Dendritic cell treated with granulocyte-macrophage colony-stimulating factor and Interleukin-4, amounts not matched to agents 40 ng/mL and 50 ng/mL, for 4 days (primary cell): ENCODE measurements around the gene CCSER2.

Experiments
- H3K27ac Mint-ChIP-seq: one replicate; pipeline ENCODE4 v1.8.0; 2022; ENCODE audit warnings: mild to moderate bottlenecking, mixed read lengths
- H3K27me3 Mint-ChIP-seq: one replicate; pipeline ENCODE4 v1.8.0; 2022; ENCODE audit warnings: mild to moderate bottlenecking, mixed read lengths
- H3K36me3 Mint-ChIP-seq: one replicate; pipeline ENCODE4 v1.8.0; 2022; ENCODE audit warnings: low read depth, mixed read lengths
- H3K4me1 Mint-ChIP-seq: one replicate; pipeline ENCODE4 v1.8.0; 2022; ENCODE audit warnings: low read depth, mixed read lengths
- H3K4me3 Mint-ChIP-seq: one replicate; pipeline ENCODE4 v1.8.0; 2022; ENCODE audit warnings: mild to moderate bottlenecking, moderate library complexity, mixed read lengths
- H3K9me3 Mint-ChIP-seq: one replicate; pipeline ENCODE4 v1.8.0; 2022; ENCODE audit warnings: mixed read lengths
- intact Hi-C: fragments of 100-400 bp; cut with micrococcal nuclease; formaldehyde crosslinking; loops from one replicate; pipeline ENCODE4 v1.15.0; 2022

CCSER2 gene

GRCh38 chr10:84370283-84370682, 41.9 kb downstream of the CCSER2 start:
- Mint-ChIP-seq H3K27ac (no peak overlapping the region), H3K36me3 (peaks cover 21% of the 10 kb centered on the region), H3K4me3 (no peak overlapping the region), H3K9me3 (no peaks in the 10 kb centered on the region), H3K4me1 (peaks cover 9% of the 10 kb centered on the region), H3K27me3 (no peaks in the 10 kb centered on the region)
- intact Hi-C loops = loop anchor here (5.0 kb wide), 1 partner anchor 103 kb away; no protein-coding TSS in a partner anchor

DNA sequence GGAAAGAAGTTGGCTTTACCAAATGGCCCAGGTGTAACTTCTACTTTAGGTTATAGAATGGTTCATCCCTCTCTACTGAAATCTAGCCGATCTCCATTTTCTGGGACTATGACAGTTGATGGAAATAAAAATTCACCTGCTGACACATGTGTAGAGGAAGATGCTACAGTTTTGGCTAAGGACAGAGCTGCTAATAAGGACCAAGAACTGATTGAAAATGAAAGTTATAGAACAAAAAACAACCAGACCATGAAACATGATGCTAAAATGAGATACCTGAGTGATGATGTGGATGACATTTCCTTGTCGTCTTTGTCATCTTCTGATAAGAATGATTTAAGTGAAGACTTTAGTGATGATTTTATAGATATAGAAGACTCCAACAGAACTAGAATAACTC, 43.6 kb downstream of the CCSER2 start:
- H3K27me3 Mint-ChIP-seq = no peaks in the 10 kb centered on the region
- peaks cover 34% of the 10 kb centered on the region for H3K36me3 Mint-ChIP-seq
- H3K4me1 Mint-ChIP-seq = peaks cover 14% of the 10 kb centered on the region
- no peak overlapping the region for H3K27ac Mint-ChIP-seq
- H3K4me3 Mint-ChIP-seq = no peak overlapping the region
- intact Hi-C loops = loop anchor here (5.0 kb wide), 1 partner anchor 105 kb away; no protein-coding TSS in a partner anchor
- H3K9me3 Mint-ChIP-seq = no peaks in the 10 kb centered on the region

DNA sequence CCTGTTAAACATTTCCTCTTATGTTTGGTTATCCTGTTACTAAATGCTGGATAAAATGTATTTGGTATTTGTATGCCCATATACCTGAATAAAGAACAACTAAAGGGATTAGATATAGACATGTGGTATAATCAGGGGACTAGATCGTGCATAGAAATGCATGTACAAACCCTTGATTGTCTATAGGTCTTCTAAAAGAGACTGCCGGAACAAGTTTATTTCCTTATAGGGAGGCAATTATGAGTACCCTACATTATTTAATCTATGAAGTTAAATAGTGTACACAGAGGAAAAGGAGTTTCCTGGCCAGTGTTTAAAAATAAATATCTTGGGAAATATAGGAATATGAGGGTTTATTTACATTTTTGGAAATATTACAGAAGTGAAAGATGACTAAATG, 44.6 kb downstream of the CCSER2 start:
- H3K36me3 Mint-ChIP-seq = peaks cover 34% of the 10 kb centered on the region
- H3K4me3 Mint-ChIP-seq = no peak overlapping the region
- intact Hi-C loops = loop anchor here (5.0 kb wide), 1 partner anchor 106 kb away; no protein-coding TSS in a partner anchor
- no peak overlapping the region for H3K27ac Mint-ChIP-seq
- H3K9me3 Mint-ChIP-seq = no peaks in the 10 kb centered on the region
- H3K4me1 Mint-ChIP-seq = peaks cover 14% of the 10 kb centered on the region
- H3K27me3 Mint-ChIP-seq = no peaks in the 10 kb centered on the region

GRCh38 chr10:84374455-84374854, 46.1 kb downstream of the CCSER2 start:
- Mint-ChIP-seq H3K4me3 (no peak overlapping the region), H3K36me3 (peaks cover 34% of the 10 kb centered on the region), H3K27ac (no peak overlapping the region), H3K27me3 (no peaks in the 10 kb centered on the region), H3K9me3 (no peaks in the 10 kb centered on the region), H3K4me1 (peaks cover 11% of the 10 kb centered on the region)
- intact Hi-C loops = loop anchor here (5.0 kb wide), 1 partner anchor 107 kb away; no protein-coding TSS in a partner anchor

DNA sequence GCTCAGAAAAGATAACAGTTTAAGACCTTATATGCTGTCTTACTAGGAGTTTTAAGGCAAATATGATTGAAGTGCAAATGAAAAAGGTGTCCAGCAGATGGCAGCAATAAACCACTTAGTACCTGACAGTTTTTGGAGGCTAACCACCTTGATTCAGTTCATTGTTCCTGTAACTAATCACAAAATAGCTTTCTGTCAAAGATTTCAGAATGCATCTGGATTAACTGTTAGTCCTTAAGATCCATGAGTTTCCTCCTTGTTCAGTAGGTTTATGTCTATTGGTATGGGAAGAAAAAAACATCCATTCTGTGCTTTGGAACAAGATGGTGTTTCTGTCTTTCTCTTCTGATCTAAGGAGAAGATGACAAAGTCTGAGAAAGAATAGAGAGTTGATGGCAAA, 46.6 kb downstream of the CCSER2 start:
- Mint-ChIP-seq H3K27ac (no peak overlapping the region), H3K4me1 (peaks cover 6% of the 10 kb centered on the region)

GRCh38 chr10:84375881-84376280, 47.5 kb downstream of the CCSER2 start:
- H3K36me3 Mint-ChIP-seq = peaks cover 42% of the 10 kb centered on the region
- no peaks in the 10 kb centered on the region for H3K27me3 Mint-ChIP-seq
- intact Hi-C loops = loop anchor here (1.0 kb wide), 1 partner anchor 161 kb away; no protein-coding TSS in a partner anchor
- no peaks in the 10 kb centered on the region for H3K9me3 Mint-ChIP-seq
- H3K27ac Mint-ChIP-seq = no peak overlapping the region
- H3K4me3 Mint-ChIP-seq = no peak overlapping the region
- H3K4me1 Mint-ChIP-seq = peaks cover 5% of the 10 kb centered on the region

More for the DNA sequence above, 46.6 kb downstream of the CCSER2 start:
- Mint-ChIP-seq H3K36me3 (peaks cover 35% of the 10 kb centered on the region), H3K4me3 (no peak overlapping the region), H3K27me3 (no peaks in the 10 kb centered on the region), H3K9me3 (no peaks in the 10 kb centered on the region)
- intact Hi-C loops = loop anchor here (1.0 kb wide), 1 partner anchor 162 kb away; no protein-coding TSS in a partner anchor

- peaks cover 12% of the 10 kb centered on the region for H3K9me3 Mint-ChIP-seq
- intact Hi-C loops = no loop called here
- peaks cover 5% of the 10 kb centered on the region for H3K4me1 Mint-ChIP-seq
- H3K36me3 Mint-ChIP-seq = peaks cover 38% of the 10 kb centered on the region
- H3K27me3 Mint-ChIP-seq = no peaks in the 10 kb centered on the region
- no peak overlapping the region for H3K27ac Mint-ChIP-seq
- H3K4me3 Mint-ChIP-seq = no peak overlapping the region
Measured at GRCh38 chr10:84388148-84388547, 59.8 kb downstream of the CCSER2 start.

GRCh38 chr10:84390364-84390763, 62.0 kb downstream of the CCSER2 start:
- H3K27me3 Mint-ChIP-seq = no peaks in the 10 kb centered on the region
- peaks cover 21% of the 10 kb centered on the region for H3K36me3 Mint-ChIP-seq
- H3K4me3 Mint-ChIP-seq = no peak overlapping the region
- peaks cover 3% of the 10 kb centered on the region for H3K9me3 Mint-ChIP-seq
- peaks cover 10% of the 10 kb centered on the region for H3K4me1 Mint-ChIP-seq
- intact Hi-C loops = no loop called here
- H3K27ac Mint-ChIP-seq = no peak overlapping the region

GRCh38 chr10:84391326-84391725, 62.9 kb downstream of the CCSER2 start:
- Mint-ChIP-seq H3K9me3 (no peaks in the 10 kb centered on the region), H3K4me3 (no peak overlapping the region), H3K27ac (no peak overlapping the region), H3K36me3 (peaks cover 17% of the 10 kb centered on the region), H3K4me1 (peaks cover 10% of the 10 kb centered on the region), H3K27me3 (no peaks in the 10 kb centered on the region)
- intact Hi-C loops = no loop called here

DNA sequence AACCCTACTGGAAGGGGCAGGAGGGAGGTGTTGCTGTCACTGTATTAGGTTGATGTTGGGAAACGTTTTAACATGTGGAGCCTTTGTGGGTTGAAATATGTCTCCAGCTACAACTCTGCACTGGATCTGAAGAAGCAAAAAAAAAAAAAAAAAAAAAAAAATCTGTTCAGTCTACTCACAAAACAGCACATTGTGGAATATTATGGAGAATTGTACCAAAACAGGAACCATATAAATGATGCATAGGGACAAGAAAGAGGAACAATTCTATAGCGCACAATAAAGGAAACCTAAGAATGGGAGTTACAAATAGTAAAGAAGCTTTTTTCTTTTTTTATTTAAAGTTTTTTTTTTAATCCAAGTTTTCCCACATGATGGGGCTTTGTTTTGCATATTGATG, 63.8 kb downstream of the CCSER2 start:
- no peaks in the 10 kb centered on the region for H3K9me3 Mint-ChIP-seq
- peaks cover 17% of the 10 kb centered on the region for H3K36me3 Mint-ChIP-seq
- intact Hi-C loops = no loop called here
- H3K4me1 Mint-ChIP-seq = peaks cover 10% of the 10 kb centered on the region
- H3K27ac Mint-ChIP-seq = no peak overlapping the region
- no peak overlapping the region for H3K4me3 Mint-ChIP-seq
- H3K27me3 Mint-ChIP-seq = no peaks in the 10 kb centered on the region

GRCh38 chr10:84395581-84395980, 67.2 kb downstream of the CCSER2 start:
- Mint-ChIP-seq H3K9me3 (no peaks in the 10 kb centered on the region), H3K36me3 (peaks cover 14% of the 10 kb centered on the region), H3K27ac (no peak overlapping the region), H3K4me1 (peaks cover 26% of the 10 kb centered on the region), H3K4me3 (no peak overlapping the region), H3K27me3 (no peaks in the 10 kb centered on the region)
- intact Hi-C loops = no loop called here

- Mint-ChIP-seq H3K27ac (peak overlapping the region; percentile 38), H3K9me3 (no peaks in the 10 kb centered on the region), H3K36me3 (peaks cover 14% of the 10 kb centered on the region), H3K4me1 (peaks cover 38% of the 10 kb centered on the region), H3K27me3 (no peaks in the 10 kb centered on the region), H3K4me3 (no peak overlapping the region)
- intact Hi-C loops = no loop called here
Measured at GRCh38 chr10:84397735-84398144, 69.4 kb downstream of the CCSER2 start.

GRCh38 chr10:84398696-84399095, 70.3 kb downstream of the CCSER2 start:
- Mint-ChIP-seq H3K4me1 (peaks cover 37% of the 10 kb centered on the region), H3K27me3 (no peaks in the 10 kb centered on the region), H3K9me3 (no peaks in the 10 kb centered on the region), H3K4me3 (no peak overlapping the region), H3K36me3 (peaks cover 14% of the 10 kb centered on the region), H3K27ac (no peak overlapping the region)
- intact Hi-C loops = no loop called here

- Mint-ChIP-seq H3K9me3 (no peaks in the 10 kb centered on the region), H3K4me1 (peaks cover 50% of the 10 kb centered on the region), H3K36me3 (peaks cover 8% of the 10 kb centered on the region), H3K27ac (no peak overlapping the region), H3K27me3 (no peaks in the 10 kb centered on the region), H3K4me3 (no peak overlapping the region)
- intact Hi-C loops = no loop called here
Measured at GRCh38 chr10:84401854-84402611, 73.6 kb downstream of the CCSER2 start.
